HG02642 (cell line): ENCODE results near the gene ADAM30.

Experiments used
- ATAC-seq: cut with Tn5 transposase; IDR thresholded peaks from one replicate; pipeline ENCODE4 v1.9.1; 2021; ENCODE audit warnings: mild to moderate bottlenecking; ENCODE audit not compliant: unreplicated experiment, poor library complexity

ADAM30 gene

DNA sequence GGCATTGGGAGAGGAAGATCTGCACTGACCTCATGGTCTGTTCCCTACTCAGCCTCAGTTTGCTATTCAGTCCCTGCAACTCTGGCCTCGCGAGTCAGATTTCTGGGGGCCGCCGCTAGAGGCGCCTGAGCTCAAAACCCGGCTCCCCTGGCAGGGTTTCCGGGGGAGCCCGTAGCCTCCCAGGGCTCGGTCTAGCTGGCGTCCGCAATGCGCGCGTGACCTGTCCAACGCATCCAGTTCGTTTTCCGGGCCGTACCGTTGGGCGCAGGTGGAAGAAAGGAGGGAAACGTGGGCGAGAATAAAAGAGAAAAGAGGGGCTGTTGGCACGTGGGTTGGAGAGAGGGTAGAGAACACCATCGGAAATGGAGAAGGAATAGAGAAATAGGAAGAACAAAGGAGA is at the start of gene ADAM30:
Gene ADAM30 (minus strand): TSS at position 213 of the 400 bp plus-strand sequence. CDS start 179 bp downstream, at position 34.
- ATAC-seq, result no peak

DNA sequence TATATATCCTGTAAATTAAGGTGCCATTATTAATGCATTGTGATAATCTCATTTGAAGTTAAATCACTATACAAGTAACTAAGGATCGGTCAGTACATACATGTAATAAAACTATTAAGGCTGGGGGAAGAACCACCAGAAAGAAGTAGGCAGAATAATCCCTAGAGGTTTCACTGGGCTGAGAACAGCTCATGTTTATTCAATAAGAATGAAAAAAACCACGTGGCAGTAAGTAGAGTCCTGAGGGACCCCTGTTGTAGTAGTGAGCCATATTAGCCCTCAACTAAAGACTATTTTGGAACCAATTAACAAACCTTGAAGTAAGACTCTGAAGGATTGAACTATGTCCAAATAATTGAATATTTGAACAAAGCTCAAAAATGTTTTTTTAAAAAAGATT is 46.9 kb upstream of the ADAM30 start:
- ATAC-seq, result no peak

DNA sequence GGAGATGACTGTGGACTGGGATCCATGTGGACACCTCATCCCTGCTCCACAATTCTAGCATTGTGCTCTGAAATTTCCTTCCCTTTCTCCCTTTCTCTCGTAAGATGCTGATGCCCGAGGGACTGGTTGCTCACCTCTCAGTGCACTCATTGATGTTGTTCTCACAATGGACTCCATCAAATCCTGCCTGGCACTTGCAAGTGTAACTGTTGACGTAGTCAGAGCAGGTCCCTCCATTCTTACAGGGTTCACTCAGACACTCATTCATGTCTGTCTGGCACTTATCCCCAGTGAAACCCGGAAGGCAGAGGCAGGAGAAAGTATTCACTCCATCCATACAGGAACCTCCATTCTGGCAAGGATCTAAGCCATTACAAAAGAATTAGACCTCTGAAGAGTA is 45.1 kb upstream of the ADAM30 start:
- no peak for ATAC-seq

DNA sequence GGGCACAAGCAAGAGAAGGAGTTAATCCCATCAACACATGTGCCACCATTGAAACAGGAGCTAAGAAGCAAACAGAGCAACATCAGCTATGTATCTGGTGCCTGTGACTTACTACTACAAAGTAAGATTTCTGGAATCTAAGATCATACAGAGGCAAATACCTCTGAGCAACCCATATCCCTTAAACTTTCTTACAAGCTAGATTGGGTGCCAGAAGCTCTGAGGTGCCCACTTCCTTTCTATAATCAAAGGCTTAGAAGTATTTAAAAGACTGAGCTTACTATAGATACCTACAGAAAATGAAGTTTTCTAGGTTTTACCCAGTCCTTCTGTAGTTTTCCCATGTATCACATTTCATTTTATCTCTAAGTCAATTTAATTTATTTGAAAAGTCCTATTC is 44.4 kb upstream of the ADAM30 start:
- ATAC-seq, result no peak

DNA sequence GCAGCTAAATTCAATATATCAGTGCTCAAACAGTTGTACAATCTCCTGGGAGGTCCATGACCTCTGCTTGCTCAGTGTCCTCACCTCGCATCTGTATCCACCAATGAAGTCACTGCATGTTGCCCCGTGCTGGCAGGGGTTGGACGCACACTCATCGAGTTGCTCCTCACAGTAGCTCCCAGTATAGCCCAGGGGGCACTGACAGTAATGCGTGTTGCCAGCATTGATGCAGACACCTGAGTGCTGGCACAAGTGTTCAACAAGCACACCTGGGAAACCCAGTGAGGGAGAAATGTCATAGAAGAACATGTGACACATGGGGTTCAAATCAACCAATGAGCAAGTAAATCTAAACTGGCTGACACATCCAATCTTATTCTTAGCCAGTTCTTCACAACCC is 40.9 kb upstream of the ADAM30 start:
- ATAC-seq, result no peak

DNA sequence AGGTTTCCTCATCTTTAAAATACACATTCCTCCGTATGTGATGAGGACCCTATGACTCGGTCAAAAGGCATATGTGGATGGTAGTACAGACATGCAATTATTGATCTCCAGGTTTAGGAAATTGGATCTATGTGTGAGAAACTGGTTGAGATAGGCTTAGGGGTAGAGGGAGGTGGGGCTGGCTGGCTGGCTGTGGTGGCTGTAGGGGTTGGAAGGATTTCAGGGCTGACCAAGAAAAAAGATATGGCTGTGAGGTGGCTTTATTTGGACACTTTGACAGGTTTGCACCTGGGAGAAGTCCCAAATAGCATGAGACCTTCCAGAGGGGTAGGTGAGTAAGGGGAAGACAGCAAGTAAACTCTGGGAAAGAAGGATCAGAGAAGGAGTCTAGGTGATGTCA is 39.6 kb upstream of the ADAM30 start:
- no peak for ATAC-seq

DNA sequence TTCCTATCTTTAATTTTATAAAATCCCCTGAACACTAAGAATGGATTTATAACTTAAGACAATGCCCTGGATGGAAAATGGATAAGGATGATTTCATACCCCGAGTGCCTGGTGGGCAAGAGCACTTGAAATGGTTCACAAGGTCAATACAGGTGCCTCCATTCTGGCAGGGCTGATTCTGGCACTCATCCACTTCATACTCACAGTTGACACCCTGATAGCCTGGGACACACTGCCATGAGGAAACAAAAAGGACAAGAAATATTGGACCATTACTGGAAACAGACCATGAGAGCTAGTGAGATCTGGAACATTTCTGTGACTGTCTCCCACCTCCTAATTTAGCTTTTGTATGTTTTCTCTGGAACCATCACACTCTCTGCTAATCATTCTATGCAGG is 39.1 kb upstream of the ADAM30 start:
- ATAC-seq, result no peak

DNA sequence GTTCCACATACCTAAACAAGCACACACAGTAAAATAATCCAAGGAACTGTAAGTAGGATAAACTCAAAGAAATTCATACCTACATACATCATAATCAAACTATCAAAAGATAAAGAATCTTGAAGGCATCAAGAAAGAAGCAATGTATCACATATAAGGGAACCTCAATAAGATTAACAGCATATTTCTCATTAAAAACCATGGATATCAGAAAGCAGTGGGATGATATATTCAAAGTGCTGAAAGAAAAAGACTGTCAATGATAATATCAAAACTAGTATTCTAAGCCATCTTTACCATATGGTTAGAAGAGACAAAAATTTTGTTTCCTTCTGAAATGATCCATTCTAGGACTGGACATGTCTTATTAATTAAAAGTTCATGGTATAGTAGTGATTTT is 37.1 kb upstream of the ADAM30 start:
- no peak for ATAC-seq

DNA sequence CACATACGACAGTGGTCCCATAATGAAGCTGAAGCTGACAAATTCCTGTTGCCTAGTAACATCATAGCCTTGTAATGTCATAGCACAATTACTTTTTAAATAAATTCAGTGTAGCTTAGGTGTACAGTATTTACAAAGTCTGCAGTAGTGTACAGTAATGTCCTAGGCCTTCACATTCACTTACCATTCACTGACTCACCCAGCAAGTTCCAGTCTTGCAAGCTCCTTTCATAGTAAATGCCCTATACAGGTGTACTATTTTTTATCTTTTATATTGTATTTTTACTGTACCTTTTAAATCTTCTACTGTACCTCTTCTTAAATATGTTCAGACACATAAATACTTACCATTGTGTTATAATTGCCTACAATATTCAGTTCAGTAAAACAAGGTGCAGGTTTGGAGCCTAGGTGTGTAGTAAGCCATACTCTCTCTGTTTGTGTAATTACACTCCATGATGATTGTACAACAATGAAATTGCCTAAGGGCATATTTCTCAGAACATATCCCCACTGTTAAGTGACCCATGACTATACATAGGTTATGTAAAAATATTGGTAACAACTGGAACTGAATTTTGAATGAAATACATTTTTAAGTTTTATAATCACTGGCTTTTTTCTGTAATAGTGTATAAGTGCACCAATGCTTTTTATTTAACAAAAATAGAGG is 33.5 kb upstream of the ADAM30 start:
- ATAC-seq, result no peak

DNA sequence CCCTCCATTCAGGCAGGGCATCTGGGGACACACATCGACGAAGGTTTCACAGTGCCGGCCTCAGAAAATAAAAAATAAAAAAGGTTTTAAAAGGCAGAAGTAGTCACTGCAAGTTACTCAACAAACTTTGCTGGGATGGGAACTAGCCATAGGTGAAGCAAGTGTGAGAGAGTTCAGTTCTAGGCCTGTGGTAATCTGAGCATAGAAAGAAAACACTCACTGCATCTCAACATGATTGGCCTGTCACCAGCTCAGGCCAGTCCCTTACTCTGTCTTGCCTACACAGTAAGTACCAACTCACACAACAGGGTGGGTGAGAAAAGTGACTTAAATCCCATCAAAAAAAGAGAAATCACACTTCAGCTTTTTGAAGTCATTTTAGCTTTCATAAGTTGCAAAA is 30.2 kb upstream of the ADAM30 start:
- ATAC-seq, result no peak

DNA sequence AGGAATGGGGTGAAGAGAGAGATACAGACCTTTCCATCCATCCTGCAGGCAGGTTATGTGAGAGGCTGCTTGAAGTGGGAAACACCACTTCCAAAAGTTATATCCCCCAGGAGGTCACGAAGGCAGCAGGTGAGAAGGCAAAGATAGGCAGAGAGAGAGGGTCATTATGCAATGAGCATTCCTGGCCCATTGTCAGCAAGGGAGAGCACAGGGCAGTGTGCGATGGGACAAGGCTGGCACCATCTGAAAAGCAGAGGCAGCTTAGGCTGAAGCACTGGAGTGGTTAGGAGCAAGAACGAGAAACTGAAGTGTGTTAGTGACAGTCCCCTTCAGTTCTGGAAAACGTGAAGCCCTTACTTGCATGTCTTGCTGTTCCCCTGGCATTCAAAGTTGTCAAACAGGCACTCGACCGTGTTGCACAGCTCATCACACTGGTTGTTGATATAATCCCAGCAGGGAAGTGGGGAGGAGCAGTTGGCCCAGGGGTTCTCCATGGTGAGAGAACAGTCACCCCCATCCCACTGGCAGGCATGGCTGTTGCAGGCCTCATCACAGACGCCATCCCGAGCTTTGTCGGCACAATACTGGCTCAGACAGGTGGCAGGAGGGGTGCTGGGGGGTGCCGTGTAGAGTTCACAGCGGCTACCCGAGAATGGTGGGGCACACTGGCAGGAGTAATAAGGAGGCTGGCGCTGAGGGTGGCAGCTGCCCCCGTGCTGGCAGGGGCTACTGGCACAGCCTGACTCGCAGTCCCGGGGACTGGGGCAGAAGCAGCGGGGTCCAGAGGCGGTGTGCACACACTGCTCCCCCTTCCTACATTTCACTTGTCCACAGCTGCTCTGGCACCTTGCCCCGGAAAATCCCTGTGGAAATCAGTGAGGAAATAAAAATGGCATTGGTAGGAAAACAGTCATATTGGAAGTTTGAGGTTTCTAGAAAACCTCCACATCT is 28.9 kb upstream of the ADAM30 start:
- ATAC-seq, result no peak

DNA sequence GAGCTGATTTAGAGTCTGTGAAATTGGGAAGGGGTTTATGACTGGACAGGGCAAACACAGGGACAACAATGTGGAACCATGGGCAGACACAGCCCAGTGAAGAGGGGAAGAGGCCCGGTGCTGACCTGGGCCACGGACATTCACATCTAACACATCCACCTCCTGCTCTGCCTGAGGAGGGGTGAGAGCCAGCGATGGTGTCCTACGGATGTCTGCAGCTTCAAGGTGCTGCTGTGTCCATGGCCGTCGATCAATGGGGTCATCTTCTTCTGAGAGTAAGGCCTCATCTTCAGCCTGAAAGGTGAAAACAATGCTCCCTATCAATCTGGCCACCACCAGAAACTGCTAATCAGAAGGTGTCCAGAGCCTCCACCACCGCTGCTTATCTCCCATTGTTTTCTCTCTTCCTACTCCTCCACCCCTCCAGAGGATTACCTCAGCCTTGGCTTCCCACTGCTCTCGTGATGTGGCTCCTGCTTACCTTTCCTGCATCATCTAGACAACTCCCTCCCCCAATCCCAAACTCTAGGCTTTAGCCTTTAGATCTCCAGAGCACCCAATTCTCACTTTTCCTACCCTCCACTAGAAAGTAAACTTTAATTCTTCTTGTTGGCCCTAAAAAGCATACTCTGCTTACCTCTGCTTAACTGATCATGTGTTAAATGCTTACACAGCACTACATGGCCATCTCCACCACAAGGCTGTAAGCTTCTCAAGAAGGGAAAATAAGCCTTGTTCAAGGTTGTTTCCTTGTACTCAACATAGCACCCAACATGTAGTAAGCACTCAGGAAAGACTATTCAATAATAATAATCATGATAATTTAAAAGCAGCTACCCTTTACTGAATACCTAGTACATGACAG is 24.0 kb upstream of the ADAM30 start:
- no peak for ATAC-seq

DNA sequence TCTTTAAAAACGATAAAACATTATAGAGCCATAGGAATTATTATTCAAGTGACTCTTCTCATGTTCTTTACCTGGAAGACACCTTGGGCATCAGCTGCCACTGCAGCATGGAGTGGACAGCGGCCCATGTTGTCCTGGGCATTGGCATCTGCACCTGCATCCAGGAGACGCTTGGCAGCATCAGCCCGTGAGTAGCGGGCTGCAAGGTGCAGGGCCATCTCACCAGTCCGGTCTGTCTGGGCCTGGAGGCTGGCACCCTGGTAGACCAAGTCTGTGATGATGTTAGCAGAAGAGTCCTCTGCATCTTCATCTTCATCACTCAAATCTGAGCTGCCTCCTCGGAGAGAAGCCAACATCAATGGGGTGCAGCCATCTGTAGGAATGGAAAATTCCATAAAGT is 22.9 kb upstream of the ADAM30 start:
- ATAC-seq, result no peak

DNA sequence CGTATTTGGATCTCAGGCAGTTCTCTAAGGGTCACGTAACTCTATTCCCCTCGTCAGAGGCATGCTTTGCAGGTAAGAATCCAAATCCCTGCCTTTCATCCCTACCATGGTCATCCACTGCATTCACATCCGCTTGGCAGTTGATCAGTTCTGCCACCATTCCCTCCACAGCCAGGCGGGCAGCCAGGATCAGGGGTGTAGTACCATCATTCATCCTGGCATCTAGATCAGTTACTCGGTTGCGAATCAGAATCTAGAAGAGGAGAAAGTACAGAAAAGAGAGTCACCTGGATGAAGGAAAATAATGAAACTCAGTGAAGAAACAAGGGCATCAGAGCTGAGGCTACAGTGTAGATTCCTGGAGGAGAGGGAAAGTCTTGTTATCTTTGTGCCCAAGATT is 22.0 kb upstream of the ADAM30 start:
- ATAC-seq, result no peak

DNA sequence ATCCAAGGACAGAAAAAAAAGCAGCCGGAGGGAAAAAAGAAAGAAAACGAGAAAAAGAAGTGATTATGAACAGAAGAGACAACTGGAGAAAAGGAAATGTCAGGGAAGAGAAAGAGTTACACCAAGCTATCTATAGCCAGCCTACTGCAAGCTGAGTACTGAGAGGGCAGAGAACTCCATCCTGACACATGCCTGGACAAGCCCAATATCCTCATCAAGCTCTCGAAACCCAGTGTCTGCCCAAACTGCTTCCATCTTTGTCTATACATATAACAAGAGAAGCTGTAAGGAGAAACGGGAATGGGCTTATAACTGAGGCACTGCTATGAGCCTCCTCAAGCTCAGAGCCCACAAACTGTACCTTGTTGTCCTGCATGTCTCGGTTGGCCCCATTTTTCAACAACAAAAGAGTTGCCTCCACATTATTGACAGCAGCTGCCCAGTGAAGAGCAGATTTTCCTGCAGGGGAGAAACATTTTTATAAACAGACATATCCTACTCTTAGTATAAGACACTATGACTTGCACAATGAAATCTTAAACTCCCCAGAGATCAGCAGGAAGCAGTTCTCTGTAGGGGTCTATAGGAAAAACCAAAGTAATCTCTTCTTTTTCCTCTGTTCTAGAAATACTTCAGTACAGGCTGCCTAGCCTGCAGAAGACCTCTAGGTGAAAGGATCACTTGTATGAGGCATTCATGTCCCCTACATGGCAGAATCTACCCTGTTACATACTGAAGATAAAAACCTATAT is 21.2 kb upstream of the ADAM30 start:
- ATAC-seq, result no peak

DNA sequence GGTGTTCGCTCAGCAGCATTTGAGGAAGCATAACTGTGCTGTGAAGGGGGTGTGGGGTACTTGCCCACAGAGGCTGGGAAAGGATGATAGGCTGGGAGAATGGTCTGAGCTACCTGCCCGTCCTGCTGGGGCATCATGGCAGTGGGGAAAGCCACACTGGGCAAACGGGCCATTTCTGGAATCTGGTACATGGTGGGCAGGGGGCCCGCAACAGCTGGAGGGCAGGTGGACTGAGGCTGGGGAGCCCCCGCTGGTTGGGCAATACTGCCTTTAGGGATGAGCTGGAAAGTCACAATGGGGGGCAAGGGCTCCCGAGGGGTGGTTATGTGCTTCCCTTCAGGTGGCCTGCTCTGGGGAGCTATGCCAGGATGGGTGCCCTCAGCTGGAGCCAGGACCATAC is 19.2 kb upstream of the ADAM30 start:
- no peak for ATAC-seq

DNA sequence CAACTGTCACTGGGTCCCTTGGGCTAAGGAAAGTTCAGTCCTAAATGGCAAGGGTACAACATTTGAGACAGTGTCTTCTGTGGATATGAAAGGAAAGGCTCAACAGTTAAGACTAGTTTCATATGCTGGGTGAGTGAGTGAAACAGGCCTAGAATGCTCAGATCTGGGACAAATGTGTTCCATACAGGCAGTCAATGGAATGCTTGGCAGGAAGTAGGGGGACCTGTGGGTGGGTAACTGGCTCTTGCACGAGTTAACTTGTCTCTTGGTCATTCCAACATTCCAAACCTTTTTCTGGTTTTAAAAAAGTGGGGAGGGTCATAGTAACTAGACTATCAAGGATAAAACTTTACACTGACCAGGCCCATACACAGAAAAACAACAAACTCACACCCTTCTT is 17.8 kb upstream of the ADAM30 start:
- ATAC-seq, result no peak

DNA sequence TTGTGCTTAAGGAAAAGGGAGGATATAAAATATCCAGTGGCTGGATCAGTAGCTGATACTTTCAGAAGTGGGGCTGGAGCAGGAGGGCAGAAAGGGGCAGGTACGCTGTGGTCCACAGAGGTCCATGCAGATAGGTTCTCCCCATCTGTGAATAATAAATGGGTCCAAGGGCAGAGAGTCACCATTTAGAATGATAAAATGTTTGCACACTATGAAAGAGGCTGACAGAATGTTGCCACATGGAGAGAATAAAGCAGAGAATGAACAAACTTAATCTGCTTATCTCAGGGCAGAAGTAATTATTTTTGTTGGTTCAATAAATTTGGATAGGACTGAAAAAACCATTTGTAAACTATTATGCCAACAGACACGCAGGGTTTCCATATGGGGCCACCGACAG is 16.6 kb upstream of the ADAM30 start:
- ATAC-seq, result no peak

DNA sequence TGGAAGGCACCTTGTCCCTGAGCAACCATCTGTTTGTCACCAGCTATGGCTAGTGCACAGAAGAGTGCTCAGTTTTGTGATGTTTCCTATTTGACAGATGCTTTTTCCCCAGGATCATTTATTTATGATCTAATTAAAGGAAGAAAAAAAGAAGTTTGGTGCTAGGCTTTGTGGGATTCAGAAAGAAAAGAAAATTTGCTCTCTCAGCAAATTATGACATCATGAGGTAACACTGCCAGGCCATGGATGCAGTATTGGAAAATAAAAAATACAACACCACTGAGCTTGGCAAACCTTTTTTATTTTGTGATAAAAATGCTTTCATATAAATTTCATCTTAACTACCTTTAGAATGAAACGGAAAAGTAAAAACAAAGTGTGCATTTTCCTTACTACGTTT is 15.5 kb upstream of the ADAM30 start:
- no peak for ATAC-seq

DNA sequence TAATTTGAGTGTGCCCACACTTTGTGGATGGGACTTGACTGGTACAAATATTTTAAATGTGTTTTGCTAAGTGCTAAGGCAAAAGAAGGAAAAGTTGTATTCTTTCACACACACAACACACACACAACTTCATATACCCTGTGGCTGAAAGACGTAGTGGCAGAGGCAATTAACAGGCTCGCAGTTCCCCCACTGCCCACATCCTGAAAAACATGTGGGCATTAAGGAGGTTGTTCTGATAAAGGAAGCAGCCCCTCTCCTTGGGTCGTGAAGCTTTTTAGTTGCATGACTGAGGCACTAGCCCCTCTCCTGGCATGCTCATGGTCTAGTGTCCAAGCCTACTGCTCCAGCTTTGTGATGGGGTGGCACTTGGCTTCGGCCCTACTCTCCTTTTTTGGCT is 14.3 kb upstream of the ADAM30 start:
- no peak for ATAC-seq
